Activated CD4-positive, alpha-beta T cell treated with anti-CD3 and anti-CD28 coated beads for 36 hours (primary cell): Measurements from ENCODE around the gene TXNL1. TPM values are rescaled to one million over a fixed set of nuclear protein-coding genes. Genes with fewer than 3 reads are reported as not detected.
"Not testable (repeated sequence)": the region's sequence is repeated elsewhere in the genome, so short reads cannot be mapped to it uniquely, and the experiment has no call there.

Experiments used
- ATAC-seq: fragments of 200-7000 bp; cut with Tn5 transposase; one replicate; pipeline ENCODE4 v1.10.0; 2021; ENCODE audit warnings: mild to moderate bottlenecking, moderate library complexity
- CTCF ChIA-PET: fragments of 350-600 bp; sonication (Branson Sonifier 250); formaldehyde crosslinking; loops from one replicate; lab custom pipeline; 2021; ENCODE audit warnings: antibody characterized with exemption; lab: Charles Lee
- POLR2A ChIA-PET: fragments of 350-600 bp; sonication (Branson Sonifier 250); formaldehyde crosslinking; loops from one replicate; lab custom pipeline; 2021; ENCODE audit warnings: antibody characterized with exemption, inconsistent platforms; lab: Charles Lee
- DNase-seq: peaks from one replicate; pipeline ENCODE4 v3.0.0-alpha.2; 2020
- H3K27ac Mint-ChIP-seq: one replicate; pipeline ENCODE4 v1.8.0; 2021; ENCODE audit warnings: mixed read lengths
- H3K27me3 Mint-ChIP-seq: one replicate; pipeline ENCODE4 v1.8.0; 2021; ENCODE audit warnings: mixed read lengths
- H3K36me3 Mint-ChIP-seq: one replicate; pipeline ENCODE4 v1.8.0; 2021; ENCODE audit warnings: low read depth, mixed read lengths
- H3K4me1 Mint-ChIP-seq: one replicate; pipeline ENCODE4 v1.8.0; 2021; ENCODE audit warnings: mixed read lengths
- H3K4me3 Mint-ChIP-seq: one replicate; pipeline ENCODE4 v1.8.0; 2021; ENCODE audit warnings: mild to moderate bottlenecking, moderate library complexity, mixed read lengths
- H3K9me3 Mint-ChIP-seq: one replicate; pipeline ENCODE4 v1.8.0; 2021; ENCODE audit warnings: low read depth, mixed read lengths
- intact Hi-C, 2 experiments: fragments of 100-400 bp; cut with DNase I in 1 of 2; cut with micrococcal nuclease in 1 of 2; formaldehyde crosslinking; loops; one replicate each; pipeline versions ENCODE4 v1.14.2 to v1.15.1; 2022 to 2024; cut with DNase I, micrococcal nuclease
- total RNA-seq, 2 experiments: library from RNA; stranded (reverse); gene quantifications; one replicate each; pipeline ENCODE4 v1.2.3, GENCODE V29; 2021

The TXNL1 gene
- total RNA-seq, 2 experiments from 2014 or later = 75.3 to 87.0 TPM

DNA sequence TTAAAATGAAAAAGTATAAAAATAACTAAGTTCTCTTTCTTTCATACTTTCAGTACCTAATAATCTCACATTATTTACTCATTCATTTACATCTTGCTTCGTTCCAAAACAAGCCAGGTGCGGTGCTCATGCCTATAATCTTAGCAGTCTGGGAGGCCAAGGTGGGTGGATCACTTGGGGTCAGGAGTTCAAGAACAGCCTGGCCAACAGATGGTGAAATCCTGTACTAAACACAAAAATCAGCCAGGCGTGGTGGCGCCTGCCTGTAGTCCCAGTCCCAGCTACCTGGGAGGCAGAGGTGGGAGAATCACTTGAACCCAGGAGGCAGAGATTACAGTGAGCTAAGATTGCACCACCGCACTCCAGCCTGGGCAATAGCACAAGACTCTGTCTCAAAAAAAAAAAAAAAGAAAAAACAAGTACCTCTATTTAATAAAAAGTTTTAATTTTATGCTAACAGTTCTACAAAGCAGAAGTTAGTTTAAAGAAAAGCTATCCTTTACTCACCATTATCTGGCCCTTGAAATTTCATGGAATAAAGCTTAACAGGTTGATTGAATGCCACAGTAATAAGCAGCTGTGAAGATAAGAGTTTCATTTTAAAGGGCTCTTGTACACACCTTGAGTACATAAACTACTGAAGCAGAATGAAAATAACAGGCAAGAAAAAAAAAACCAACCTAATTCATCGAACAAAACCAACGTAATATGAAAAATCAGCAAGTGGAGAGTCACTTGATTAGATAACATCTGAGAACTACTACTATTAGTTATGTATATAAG, 22.5 kb downstream of the TXNL1 start:
- peaks cover 47% of the 10 kb centered on the region for H3K36me3 Mint-ChIP-seq
- no peak for DNase-seq
- no peaks in the 10 kb centered on the region for H3K4me1 Mint-ChIP-seq
- H3K27me3 Mint-ChIP-seq = no peaks in the 10 kb centered on the region
- H3K4me3 Mint-ChIP-seq = no peak overlapping the region
- intact Hi-C loops = no loop called here
- no peaks in the 10 kb centered on the region for H3K9me3 Mint-ChIP-seq
- ATAC-seq = no peak
- ChIA-PET CTCF (interaction anchor here (0.6 kb wide), 1 partner anchor 126 kb away, joined by 3 read pairs; no protein-coding TSS in a partner anchor), POLR2A (no interaction called here)
- H3K27ac Mint-ChIP-seq = no peak overlapping the region

DNA sequence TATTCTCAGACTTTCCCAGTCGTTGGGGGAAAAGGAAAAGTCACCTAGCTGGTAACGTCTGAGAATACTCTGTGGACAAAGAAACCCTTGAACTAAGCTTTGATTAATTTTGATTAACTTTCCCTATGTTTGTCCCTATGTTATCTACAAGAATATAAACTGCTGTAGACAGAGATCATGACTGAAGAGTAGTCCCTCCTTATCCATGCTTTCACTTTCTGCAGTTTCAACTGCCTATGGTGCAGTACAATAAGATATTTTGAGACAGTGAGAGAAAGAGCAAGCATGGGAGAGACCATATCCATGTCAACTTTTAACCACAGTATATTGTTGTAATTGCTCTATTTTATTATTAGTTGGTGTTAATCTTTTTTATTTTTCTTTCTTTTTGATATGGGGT, 31.8 kb downstream of the TXNL1 start:
- Mint-ChIP-seq H3K36me3 (peaks cover 41% of the 10 kb centered on the region), H3K4me3 (no peak overlapping the region), H3K9me3 (no peaks in the 10 kb centered on the region), H3K27me3 (no peaks in the 10 kb centered on the region), H3K4me1 (no peaks in the 10 kb centered on the region), H3K27ac (peak overlapping the region; percentile 25)
- intact Hi-C loops = no loop called here
- CTCF ChIA-PET = no interaction called here
- no peak for ATAC-seq
- DNase-seq = no peak
- POLR2A ChIA-PET = no interaction called here

DNA sequence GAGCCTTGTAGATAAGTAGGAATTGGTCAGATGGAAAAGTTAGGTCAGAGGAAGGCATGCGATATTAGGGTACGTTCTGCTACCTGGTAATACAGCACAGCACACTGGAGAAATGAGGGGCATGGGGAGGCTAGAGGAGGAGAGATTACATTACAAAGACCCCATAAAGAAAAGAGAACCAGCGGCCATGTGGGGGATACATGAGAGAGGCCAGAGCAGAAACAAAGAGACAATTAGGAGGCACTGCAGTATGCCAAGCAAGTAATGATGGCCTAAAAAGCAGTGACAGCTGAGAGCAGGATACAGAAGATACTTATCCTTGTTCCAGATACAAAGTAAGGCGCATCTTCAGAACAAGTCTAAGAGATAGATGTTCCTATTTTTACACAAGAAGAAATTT, 40.0 kb downstream of the TXNL1 start:
- ChIA-PET POLR2A (interaction anchor here (0.7 kb wide), 1 partner anchor 81 kb away, joined by 3 read pairs; no protein-coding TSS in a partner anchor), CTCF (interaction anchor here (0.5 to 0.6 kb wide), 2 partner anchors 175 to 1204 kb away, joined by 3 to 4 read pairs; no protein-coding TSS in a partner anchor)
- H3K36me3 Mint-ChIP-seq = peaks cover 4% of the 10 kb centered on the region
- no peaks in the 10 kb centered on the region for H3K4me1 Mint-ChIP-seq
- ATAC-seq (no peak), DNase-seq (no peak)
- no peaks in the 10 kb centered on the region for H3K27me3 Mint-ChIP-seq
- peaks cover 5% of the 10 kb centered on the region for H3K9me3 Mint-ChIP-seq
- intact Hi-C loops = no loop called here
- no peak overlapping the region for H3K4me3 Mint-ChIP-seq
- no peak overlapping the region for H3K27ac Mint-ChIP-seq

DNA sequence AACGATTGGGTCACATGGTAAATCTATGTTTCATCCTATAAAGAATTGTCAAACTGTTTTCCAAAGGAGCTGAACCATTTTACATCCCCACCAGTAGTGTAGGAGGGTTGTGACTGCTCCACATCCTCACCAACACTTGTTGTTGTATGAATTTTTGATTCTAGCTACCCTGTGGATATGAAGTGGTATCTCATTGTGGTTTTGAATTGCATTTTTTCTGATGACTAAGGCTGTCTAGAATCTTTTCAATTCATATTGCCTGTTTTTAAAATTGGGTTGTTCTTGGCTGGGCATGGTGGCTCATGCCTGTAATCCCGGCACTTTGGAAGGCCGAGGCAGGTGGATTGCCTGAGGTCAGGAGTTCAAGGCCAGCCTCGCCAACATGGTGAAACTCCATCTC, 44.5 kb downstream of the TXNL1 start:
- Mint-ChIP-seq H3K27ac (no peak overlapping the region), H3K27me3 (no peaks in the 10 kb centered on the region), H3K36me3 (no peaks in the 10 kb centered on the region), H3K4me3 (no peak overlapping the region), H3K9me3 (peaks cover 7% of the 10 kb centered on the region), H3K4me1 (no peaks in the 10 kb centered on the region)
- intact Hi-C loops = no loop called here
- ChIA-PET CTCF (no interaction called here), POLR2A (no interaction called here)
- no peak for DNase-seq
- ATAC-seq = no peak

DNA sequence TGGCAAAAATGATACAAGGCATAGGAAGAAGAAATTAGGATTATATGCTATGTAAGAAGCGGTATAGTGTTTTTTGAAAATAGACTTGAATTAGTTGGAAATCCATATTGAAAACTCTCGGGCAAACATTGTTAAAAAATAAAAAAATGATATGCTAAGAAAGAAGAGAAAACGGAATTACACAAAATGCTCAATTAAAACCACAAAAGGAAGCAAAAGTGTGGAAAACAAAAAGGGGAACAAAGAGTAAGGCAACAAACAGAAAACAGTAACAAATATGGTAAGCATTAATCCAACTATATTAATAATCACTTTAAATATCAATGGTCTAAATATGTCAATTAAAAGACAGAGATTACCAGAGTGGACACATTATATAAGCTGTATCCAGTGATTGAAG, 58.4 kb downstream of the TXNL1 start:
- Mint-ChIP-seq H3K4me3 (no peak overlapping the region), H3K9me3 (no peaks in the 10 kb centered on the region), H3K36me3 (no peaks in the 10 kb centered on the region), H3K4me1 (no peaks in the 10 kb centered on the region), H3K27me3 (peaks cover 8% of the 10 kb centered on the region), H3K27ac (no peak overlapping the region)
- no peak for DNase-seq
- intact Hi-C loops = no loop called here
- POLR2A ChIA-PET = no interaction called here
- CTCF ChIA-PET = no interaction called here
- no peak for ATAC-seq

DNA sequence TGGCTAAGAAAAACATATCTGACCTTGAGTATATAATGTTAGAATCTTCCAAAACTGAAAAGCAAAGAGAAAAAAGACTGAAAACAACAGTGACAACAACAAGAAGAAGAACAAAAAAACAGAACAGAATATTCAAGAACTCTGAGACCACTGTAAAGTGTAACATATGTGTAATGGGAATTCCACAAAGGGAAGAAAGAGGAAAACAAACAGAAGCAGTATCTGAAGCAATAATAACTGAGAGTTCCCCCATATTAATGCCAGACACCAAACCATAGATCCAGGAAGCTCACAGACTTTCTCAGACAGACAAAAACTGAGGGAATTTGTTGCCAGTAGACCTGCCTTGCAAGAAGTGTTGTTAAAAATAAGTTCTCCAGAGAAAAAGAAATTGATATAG, 58.9 kb downstream of the TXNL1 start:
- H3K9me3 Mint-ChIP-seq = no peaks in the 10 kb centered on the region
- ATAC-seq (no peak), DNase-seq (no peak)
- ChIA-PET CTCF (no interaction called here), POLR2A (no interaction called here)
- intact Hi-C loops = loop anchor here (10.0 kb wide), 2 partner anchors 225 to 1345 kb away; no protein-coding TSS in a partner anchor
- H3K27ac Mint-ChIP-seq = no peak overlapping the region
- no peaks in the 10 kb centered on the region for H3K36me3 Mint-ChIP-seq
- H3K4me3 Mint-ChIP-seq = no peak overlapping the region
- peaks cover 8% of the 10 kb centered on the region for H3K27me3 Mint-ChIP-seq
- H3K4me1 Mint-ChIP-seq = no peaks in the 10 kb centered on the region

DNA sequence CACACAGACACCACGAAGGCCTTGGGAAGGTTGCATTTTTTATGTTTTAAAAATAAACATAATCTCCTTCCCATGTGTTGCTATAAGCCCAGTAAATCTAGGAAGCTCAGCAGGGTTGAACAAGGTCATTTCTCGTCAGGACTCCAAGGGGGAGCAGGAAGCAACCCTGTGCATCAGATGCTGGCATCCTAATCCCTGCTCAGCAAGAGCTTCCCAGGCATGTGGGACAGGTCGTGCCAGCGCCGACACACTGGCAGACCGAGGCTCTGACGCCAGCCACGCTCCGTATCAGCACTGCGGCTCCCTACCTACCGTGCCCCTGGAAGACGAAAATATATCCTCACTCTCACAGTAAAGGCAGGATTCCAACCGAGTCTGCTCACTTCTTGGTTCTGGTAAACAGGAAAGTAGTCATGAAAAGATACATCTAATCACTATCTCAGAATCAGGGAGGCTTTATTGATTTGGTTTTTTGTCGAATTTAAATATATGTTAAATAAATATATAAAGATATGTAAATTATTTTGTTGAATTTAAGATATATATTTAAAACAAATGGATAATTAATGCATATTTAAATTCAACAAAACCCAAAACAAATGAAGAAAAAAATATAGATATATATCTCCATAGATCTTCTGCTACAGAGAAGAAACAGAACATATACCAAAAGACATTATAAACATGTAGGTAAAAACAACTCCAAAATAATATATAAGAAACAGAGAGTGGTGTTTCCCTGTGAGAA, 61.4 kb downstream of the TXNL1 start:
- DNase-seq (no peak), ATAC-seq (no peak)
- H3K27ac Mint-ChIP-seq = no peak overlapping the region
- H3K27me3 Mint-ChIP-seq = peaks cover 9% of the 10 kb centered on the region
- H3K9me3 Mint-ChIP-seq = no peaks in the 10 kb centered on the region
- H3K36me3 Mint-ChIP-seq = no peaks in the 10 kb centered on the region
- POLR2A ChIA-PET = no interaction called here
- CTCF ChIA-PET = interaction anchor here (0.7 to 2.4 kb wide), 7 partner anchors 9 to 1343 kb away, joined by 3 to 16 read pairs (median 3); no protein-coding TSS in a partner anchor
- H3K4me3 Mint-ChIP-seq = no peak overlapping the region
- no peaks in the 10 kb centered on the region for H3K4me1 Mint-ChIP-seq
- intact Hi-C loops = loop anchor here (1.0 to 10.0 kb wide), 4 partner anchors 222 to 1343 kb away; no protein-coding TSS in a partner anchor

DNA sequence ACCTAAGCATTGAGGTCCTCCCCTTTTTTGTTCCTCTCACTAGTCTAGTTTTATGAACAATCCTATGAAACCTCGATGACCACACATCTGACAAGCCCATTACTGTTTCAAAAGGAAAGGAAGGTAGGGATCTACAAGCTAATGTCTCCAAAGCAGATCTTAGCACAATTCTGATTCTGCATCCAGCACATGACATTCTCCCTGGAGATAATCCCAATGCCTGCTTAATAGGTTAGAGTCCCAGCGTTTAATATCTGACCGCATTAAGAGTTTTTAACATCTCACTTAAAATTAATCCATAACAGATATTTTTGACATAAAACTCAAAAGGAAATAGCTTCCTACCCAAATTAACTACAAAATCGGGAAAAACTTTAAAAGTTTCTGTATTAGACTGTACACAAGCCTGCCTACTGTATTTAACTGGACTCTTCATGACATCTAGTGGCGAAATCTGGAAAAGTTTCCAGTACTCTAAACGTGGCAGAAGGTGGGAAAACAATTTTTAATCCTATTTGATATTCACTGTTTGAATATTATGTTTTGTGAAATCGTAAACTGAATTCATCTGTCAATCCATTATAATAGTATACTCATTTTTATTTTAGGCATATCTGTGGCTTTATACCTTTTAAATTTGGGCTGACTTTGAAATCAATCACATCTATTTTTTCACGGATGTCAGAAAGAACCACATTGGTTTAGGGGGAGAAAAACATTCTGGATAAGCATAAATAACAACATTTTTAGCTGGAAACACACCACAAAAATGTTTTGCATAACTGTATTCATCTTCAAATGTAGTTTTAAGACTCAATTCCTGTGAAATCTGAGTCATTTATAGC, 62.4 kb downstream of the TXNL1 start:
- Mint-ChIP-seq H3K4me3 (no peak overlapping the region), H3K27ac (no peak overlapping the region), H3K36me3 (no peaks in the 10 kb centered on the region), H3K9me3 (no peaks in the 10 kb centered on the region), H3K27me3 (peaks cover 11% of the 10 kb centered on the region), H3K4me1 (no peaks in the 10 kb centered on the region)
- DNase-seq = no peak
- no peak for ATAC-seq
- intact Hi-C loops = loop anchor here (1.0 to 10.0 kb wide), 4 partner anchors 221 to 1342 kb away; no protein-coding TSS in a partner anchor
- ChIA-PET POLR2A (no interaction called here), CTCF (interaction anchor here (0.7 to 2.4 kb wide), 8 partner anchors 10 to 1342 kb away, joined by 3 to 16 read pairs (median 3); no protein-coding TSS in a partner anchor)

DNA sequence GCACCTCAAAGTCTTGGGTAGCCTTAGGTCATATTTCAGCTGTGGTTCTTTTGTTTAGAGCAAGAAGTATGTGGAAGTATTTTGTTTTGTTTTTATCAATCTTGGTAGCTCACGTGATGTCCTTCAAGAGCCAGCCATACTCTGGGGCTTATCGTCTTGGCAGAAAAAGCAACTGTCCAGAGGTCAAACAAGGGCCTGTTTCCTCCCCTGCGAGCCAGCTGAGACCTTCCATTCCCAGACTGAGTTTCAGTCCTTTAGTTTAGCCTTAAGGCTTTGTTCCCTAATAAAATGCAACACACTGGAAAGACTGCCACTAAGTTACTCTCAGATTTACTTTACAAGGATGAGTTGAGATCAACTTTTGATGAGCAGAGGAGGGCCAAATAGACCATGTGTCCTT, 63.5 kb downstream of the TXNL1 start:
- intact Hi-C loops = loop anchor here (10.0 kb wide), 2 partner anchors 220 to 1340 kb away; no protein-coding TSS in a partner anchor
- H3K27me3 Mint-ChIP-seq = peaks cover 11% of the 10 kb centered on the region
- CTCF ChIA-PET = interaction anchor here (1.0 kb wide), 1 partner anchor 1340 kb away, joined by 3 read pairs; no protein-coding TSS in a partner anchor
- no peak overlapping the region for H3K27ac Mint-ChIP-seq
- H3K4me1 Mint-ChIP-seq = no peaks in the 10 kb centered on the region
- no peak overlapping the region for H3K4me3 Mint-ChIP-seq
- DNase-seq (no peak), ATAC-seq (no peak)
- H3K9me3 Mint-ChIP-seq = no peaks in the 10 kb centered on the region
- no peaks in the 10 kb centered on the region for H3K36me3 Mint-ChIP-seq
- POLR2A ChIA-PET = no interaction called here

DNA sequence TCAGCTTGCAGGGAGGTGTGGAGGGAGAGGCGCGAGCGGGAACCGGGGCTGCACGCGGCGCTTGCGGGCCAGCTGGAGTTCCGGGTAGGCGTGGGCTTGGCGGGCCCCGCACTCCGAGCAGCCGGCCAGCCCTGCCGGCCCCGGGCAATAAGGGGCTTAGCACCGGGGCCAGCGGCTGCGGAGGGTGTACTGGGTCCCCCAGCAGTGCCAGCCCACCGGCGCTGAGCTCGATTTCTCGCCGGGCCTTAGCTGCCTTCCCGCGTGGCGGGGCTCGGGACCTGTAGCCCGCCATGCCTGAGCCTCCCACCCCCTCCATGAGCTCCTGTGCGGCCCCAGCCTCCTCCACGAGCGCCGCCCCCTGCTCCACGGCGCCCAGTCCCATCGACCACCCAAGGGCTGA, 66.1 kb downstream of the TXNL1 start:
- H3K4me3 Mint-ChIP-seq, H3K4me1 Mint-ChIP-seq, POLR2A ChIA-PET, DNase-seq, H3K27me3 Mint-ChIP-seq, H3K9me3 Mint-ChIP-seq, H3K36me3 Mint-ChIP-seq, ATAC-seq, H3K27ac Mint-ChIP-seq: not testable (repeated sequence)
- intact Hi-C loops = loop anchor here (10.0 kb wide), 2 partner anchors 217 to 1337 kb away; no protein-coding TSS in a partner anchor
- CTCF ChIA-PET = interaction anchor here (0.7 to 1.1 kb wide), 2 partner anchors 8 to 1338 kb away, joined by 3 to 6 read pairs; no protein-coding TSS in a partner anchor

DNA sequence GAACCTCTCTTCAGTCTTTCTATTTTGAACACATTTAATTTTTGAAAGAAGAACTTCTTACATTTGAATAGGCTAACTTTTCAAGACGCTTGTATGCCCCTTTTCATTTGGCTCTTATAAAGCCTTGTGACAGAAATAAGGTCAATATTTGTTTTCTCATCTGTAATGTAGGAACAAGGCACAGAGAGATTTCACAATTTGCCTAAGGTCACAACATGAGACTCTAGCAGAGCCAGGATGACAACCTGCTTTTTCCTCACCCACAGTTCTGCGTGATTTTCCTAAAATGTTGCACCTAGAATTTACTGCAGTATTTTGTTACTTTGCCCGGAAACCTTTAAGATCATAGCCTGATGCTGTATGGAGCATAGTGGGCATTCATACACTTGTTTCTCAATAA, 67.4 kb downstream of the TXNL1 start:
- no peak for DNase-seq
- H3K27ac Mint-ChIP-seq = no peak overlapping the region
- no peaks in the 10 kb centered on the region for H3K4me1 Mint-ChIP-seq
- peaks cover 5% of the 10 kb centered on the region for H3K27me3 Mint-ChIP-seq
- ATAC-seq = no peak
- intact Hi-C loops = loop anchor here (10.0 kb wide), 2 partner anchors 216 to 1336 kb away; no protein-coding TSS in a partner anchor
- POLR2A ChIA-PET = no interaction called here
- H3K4me3 Mint-ChIP-seq = no peak overlapping the region
- CTCF ChIA-PET = no interaction called here
- H3K9me3 Mint-ChIP-seq = no peaks in the 10 kb centered on the region
- H3K36me3 Mint-ChIP-seq = no peaks in the 10 kb centered on the region
